Left ventricle myocardium inferior (tissue), 1 donor: ENCODE results near the gene NOXO1. TPM values are rescaled to one million over a fixed set of nuclear protein-coding genes. Genes with fewer than 3 reads are reported as not detected.

ENCODE experiments used
- DNase-seq: peaks from one replicate; pipeline ENCODE4 v3.0.0-alpha.2; 2020
- H3K27ac ChIP-seq: fragments of 200-600 bp; replicated peaks from 2 replicates; pipeline ENCODE4 v1.8.0; 2021
- H3K27me3 ChIP-seq: fragments of 200-600 bp; 2 replicates; pipeline ENCODE4 v1.8.0; 2021; ENCODE audit warnings: low read depth
- H3K36me3 ChIP-seq: fragments of 200-600 bp; 2 replicates; pipeline ENCODE4 v1.8.0; 2021
- H3K4me1 ChIP-seq: fragments of 200-600 bp; 2 replicates; pipeline ENCODE4 v1.8.0; 2021
- H3K4me3 ChIP-seq: fragments of 200-600 bp; 2 replicates; pipeline ENCODE4 v1.8.0; 2021; ENCODE audit warnings: mild to moderate bottlenecking, moderate library complexity
- H3K9me3 ChIP-seq: fragments of 200-600 bp; replicated peaks from 2 replicates; pipeline ENCODE4 v1.8.0; 2021
- CTCF ChIP-seq: fragments of 200-600 bp; IDR thresholded peaks from 2 replicates; pipeline ENCODE4 v1.8.0; 2021; ENCODE audit warnings: antibody characterized with exemption, mild to moderate bottlenecking, borderline replicate concordance
- intact Hi-C: fragments of 100-400 bp; cut with micrococcal nuclease; formaldehyde crosslinking; loops from one replicate; pipeline ENCODE4 v1.11.0; 2022
- total RNA-seq: library from RNA; stranded (reverse); fragmentation: NEBNext Ultra II Directional; extraction: Animal tissue kit (Norgen Biotek cat#: 25700); gene quantifications from one replicate; pipeline ENCODE4 v1.2.1, GENCODE V29; 2021
- donor health status: DM: no; HTN: yes; CAD: no; lungs with severe emphysema.

NOXO1 gene
- total RNA-seq, 1 donor from 2014 or later, result not detected

GRCh38 chr16:1936945-1937479, 44.3 kb downstream of the NOXO1 start:
- intact Hi-C loops, result no loop called here
- Histone ChIP-seq H3K27me3 (no peaks in the 10 kb centered on the region), H3K36me3 (peaks cover 37% of the 10 kb centered on the region), H3K9me3 (no peaks in the 10 kb centered on the region), H3K27ac (no peak overlapping the region), H3K4me1 (peaks cover 8% of the 10 kb centered on the region), H3K4me3 (no peak overlapping the region)
- no peak for DNase-seq
- TF ChIP-seq CTCF, result no peak

GRCh38 chr16:1933097-1933661, 48.1 kb downstream of the NOXO1 start:
- H3K4me1 ChIP-seq, result peaks cover 13% of the 10 kb centered on the region
- intact Hi-C loops, result no loop called here
- DNase-seq, result no peak
- H3K36me3 ChIP-seq, result peaks cover 8% of the 10 kb centered on the region
- H3K27me3 ChIP-seq, result no peaks in the 10 kb centered on the region
- no peak overlapping the region for H3K4me3 ChIP-seq
- no peak overlapping the region for H3K27ac ChIP-seq
- no peak for TF ChIP-seq CTCF
- H3K9me3 ChIP-seq, result no peaks in the 10 kb centered on the region

DNA sequence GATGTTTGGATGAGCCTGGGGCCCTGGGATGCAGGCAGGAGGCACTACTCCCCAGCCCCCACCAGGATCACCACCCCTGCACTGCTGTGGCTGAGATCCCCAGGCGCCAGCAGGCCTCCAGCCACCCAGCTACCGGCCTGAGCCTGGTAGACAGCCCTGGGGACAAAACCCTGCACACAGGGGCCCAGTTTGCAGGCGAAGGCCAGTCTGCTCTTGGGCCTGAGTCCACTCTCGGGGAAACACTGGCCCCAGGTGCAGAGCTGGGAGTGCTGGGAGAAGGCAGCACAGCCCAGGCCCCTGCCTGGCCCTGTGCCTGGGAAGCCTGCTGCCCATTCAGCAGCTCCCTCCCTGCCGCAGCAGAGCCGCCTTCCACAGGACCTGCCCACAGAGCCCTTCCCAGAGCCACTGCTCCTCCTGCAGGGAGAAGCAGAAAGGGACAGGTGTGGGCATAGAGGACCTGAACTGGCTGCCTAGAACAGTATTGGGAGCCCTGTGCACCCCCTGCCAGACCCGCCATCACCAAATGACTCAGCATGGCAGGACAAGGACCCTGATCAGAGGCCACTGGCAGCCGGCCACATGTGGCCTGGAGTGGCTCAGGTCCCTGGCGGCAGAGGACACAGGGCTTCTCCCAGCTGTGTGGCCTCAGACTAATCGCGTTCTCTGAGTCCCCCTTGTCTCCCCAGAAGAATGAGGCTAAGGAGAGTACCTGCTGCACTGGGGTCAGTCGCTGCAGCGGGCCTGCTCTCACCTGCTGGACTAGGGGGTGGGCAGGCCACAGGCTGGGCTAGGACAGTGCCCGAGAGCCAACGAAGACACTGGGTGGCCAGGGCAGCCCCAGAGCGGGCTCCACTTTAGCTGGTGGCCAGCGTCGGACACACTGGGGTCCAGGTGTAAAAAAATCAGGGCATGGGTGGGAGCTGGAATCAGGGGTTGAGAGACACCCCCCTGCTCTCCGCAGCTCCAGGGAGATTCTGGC, 48.9 kb downstream of the NOXO1 start:
- DNase-seq, result no peak
- H3K27ac ChIP-seq, result no peak overlapping the region
- H3K36me3 ChIP-seq, result no peaks in the 10 kb centered on the region
- intact Hi-C loops, result no loop called here
- peak; percentile 28 for TF ChIP-seq CTCF
- no peaks in the 10 kb centered on the region for H3K27me3 ChIP-seq
- no peaks in the 10 kb centered on the region for H3K9me3 ChIP-seq
- H3K4me1 ChIP-seq, result peaks cover 13% of the 10 kb centered on the region
- H3K4me3 ChIP-seq, result no peak overlapping the region

DNA sequence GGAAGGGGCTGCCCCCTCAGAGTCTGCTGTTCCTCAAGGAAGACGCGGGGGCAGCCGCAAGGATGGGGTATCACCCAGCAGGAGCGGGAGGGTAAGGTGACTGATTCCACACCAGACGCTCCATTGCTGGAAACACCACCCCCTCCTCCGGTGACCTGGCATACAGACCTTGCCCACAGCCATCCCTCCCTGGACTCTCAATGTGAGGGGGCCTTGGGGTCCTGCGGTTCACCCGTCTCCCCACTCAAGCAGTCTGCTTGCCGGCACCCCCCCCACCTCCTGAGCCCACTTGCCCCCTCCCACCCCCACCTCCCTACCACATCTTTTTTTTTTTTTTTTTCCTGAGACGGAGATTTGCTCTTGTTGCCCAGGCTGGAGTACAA, 50.9 kb downstream of the NOXO1 start:
- no peak for DNase-seq
- peaks cover 13% of the 10 kb centered on the region for H3K4me1 ChIP-seq
- H3K4me3 ChIP-seq, result no peak overlapping the region
- H3K27me3 ChIP-seq, result peaks cover 8% of the 10 kb centered on the region
- H3K27ac ChIP-seq, result no peak overlapping the region
- no peak for TF ChIP-seq CTCF
- H3K9me3 ChIP-seq, result no peaks in the 10 kb centered on the region
- H3K36me3 ChIP-seq, result no peaks in the 10 kb centered on the region
- intact Hi-C loops, result no loop called here

DNA sequence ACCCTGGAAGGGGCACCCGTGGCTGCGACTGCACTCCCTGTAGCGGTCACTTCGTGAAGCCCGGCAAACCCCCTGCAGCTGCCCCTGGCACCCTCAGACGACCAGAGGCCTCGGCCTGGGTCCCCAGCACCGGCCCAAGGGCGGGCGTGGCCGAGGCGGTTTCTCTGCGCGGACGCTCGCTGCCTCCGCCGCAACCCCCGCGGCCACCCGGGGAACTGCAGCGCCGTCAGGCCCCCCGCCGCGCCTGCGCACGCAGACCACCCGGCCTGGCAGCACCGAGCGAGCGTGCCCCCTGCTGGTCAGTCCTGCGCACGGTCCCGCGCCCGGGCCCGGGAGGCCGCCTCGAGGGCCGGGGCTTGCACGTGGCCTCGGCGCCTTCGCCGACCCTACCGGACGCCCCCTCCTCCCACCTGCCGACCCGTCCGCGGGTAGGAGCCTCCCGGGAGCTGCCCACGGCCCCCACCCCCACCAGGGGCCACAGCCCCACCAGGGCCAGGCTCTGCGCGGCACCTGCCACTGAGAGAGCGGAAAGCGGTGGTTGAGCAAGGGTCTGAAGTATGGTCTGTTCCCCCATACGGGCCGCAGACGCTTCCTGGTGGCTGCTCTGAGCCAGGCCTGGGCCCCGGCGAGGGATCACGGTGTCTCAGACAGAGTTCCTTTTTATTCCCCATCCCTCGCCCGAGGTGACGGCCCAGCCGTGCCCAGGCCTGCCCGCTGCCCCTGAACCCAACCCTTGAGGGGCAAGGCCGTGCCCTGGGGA, 51.5 kb downstream of the NOXO1 start:
- Histone ChIP-seq H3K4me3 (peak overlapping the region; percentile 76), H3K27ac (peak overlapping the region; percentile 85), H3K27me3 (peaks cover 14% of the 10 kb centered on the region), H3K9me3 (no peaks in the 10 kb centered on the region), H3K36me3 (no peaks in the 10 kb centered on the region), H3K4me1 (peaks cover 13% of the 10 kb centered on the region)
- intact Hi-C loops, result loop anchor here (10.0 kb wide), 1 partner anchor 65 kb away; no protein-coding TSS in a partner anchor
- DNase-seq, result peak; percentile 93
- peak; percentile 98 for TF ChIP-seq CTCF
